Measurements from ENCODE around the gene ZSWIM5.
"Not testable (repeated sequence)": the region's sequence is repeated elsewhere in the genome, so short reads cannot be mapped to it uniquely, and the experiment has no call there.

ZSWIM5 gene

GRCh38 chr1:45135316-45135715, 71.1 kb downstream of the ZSWIM5 start:
- no peak for DNase-seq

GRCh38 chr1:45134461-45134873, 71.9 kb downstream of the ZSWIM5 start:
- no peak for DNase-seq

DNA sequence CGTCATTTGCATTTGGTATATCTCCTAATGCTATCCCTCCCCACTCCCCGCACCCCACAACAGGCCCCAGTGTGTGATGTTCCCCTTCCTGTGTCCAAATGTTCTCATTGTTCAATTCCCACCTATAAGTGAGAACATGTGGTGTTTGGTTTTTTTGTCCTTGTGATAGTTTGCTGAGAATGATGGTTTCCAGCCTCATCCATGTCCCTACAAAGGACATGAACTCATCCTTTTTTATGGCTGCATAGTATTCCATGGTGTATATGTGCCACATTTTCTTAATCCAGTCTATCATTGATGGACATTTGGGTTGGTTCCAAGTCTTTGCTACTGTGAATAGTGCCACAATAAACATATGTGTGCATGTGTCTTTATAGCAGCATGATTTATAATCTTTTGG, 73.7 kb downstream of the ZSWIM5 start:
- DNase-seq = not testable (repeated sequence)

DNA sequence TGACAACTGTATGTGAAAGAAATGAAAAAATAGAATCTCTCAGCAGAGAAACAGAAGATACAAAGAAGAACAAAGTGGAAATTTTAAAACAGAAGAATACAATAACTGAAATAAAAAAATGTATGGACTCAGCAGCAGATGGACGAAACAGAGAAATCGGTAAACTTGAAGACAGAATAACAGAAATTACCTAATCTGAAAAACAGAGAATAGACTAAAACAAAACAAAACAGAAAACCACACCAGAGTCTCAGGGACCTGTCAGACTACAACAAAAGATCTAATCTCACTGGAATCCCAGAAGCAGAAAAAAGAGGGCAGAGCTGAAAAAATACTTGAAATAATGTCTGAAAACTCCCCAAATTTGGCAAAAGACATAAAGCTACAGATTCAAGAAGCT, 83.0 kb downstream of the ZSWIM5 start:
- no peak for DNase-seq

- no peak for DNase-seq
Observed at GRCh38 chr1:45122724-45123123, 83.7 kb downstream of the ZSWIM5 start.

- no peak for DNase-seq
Observed at GRCh38 chr1:45117766-45118165, 88.6 kb downstream of the ZSWIM5 start.

GRCh38 chr1:45116820-45117219, 89.6 kb downstream of the ZSWIM5 start:
- no peak for DNase-seq

GRCh38 chr1:45116340-45116739, 90.1 kb downstream of the ZSWIM5 start:
- DNase-seq = peak; percentile 75

GRCh38 chr1:45115198-45115597, 91.2 kb downstream of the ZSWIM5 start:
- not testable (repeated sequence) for DNase-seq

DNA sequence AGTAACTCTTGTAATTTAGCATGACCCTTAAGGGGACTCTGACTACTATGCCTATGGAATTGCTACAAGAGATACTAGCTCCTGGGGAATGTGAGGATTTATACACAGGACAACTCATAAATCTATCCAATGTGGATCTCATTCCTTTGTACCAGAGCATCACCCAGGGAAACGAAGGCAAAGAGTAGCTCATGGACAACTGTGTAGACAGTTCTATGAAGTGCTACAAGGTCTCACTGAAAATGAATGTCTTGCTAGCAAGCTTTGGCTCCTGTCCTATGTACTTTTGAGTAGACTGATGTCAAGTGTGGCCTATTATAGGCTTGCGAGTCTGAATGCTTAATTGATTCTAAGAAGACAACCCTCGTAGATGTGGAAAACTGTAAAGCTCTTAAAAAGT, 93.7 kb downstream of the ZSWIM5 start:
- DNase-seq = no peak

- DNase-seq = no peak
Observed at GRCh38 chr1:45111239-45111638, 95.2 kb downstream of the ZSWIM5 start.

- no peak for DNase-seq
Observed at GRCh38 chr1:45107782-45108181, 98.6 kb downstream of the ZSWIM5 start.

DNA sequence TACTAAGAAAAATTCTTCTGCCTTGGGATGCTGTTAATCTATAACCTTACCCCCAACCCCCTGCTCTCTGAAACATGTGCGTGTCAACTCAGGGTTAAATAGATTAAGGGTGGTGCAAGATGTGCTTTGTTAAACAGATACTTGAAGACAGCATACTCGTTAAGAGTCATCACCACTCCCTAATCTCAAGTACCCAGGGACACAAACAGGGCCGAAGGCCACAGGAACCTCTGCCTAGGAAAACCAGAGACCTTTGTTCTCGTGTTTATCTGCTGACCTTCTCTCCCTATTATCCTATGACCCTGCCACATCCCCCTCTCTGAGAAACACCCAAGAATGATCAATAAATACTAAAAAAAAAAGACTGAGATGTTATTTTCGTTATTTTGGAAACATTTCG, 99.5 kb downstream of the ZSWIM5 start:
- DNase-seq = not testable (repeated sequence)

DNA sequence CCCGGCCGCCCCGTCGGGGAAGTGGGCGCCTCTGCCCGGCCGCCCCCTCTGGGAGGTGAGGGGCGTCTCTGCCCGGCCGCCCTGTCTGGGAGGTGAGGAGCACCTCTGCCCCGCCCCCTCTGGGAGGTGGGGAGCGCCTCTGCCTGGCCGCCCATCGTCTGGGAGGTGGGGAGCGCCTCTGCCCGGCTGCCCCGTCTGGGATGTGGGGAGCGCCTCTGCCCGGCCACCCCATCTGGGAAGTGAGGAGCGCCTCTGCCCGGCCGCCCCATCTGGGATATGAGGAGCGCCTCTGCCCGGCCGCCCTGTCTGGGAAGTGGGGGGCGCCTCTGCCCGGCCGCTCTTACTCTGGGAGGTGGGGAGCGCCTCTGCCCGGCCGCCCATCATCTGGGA, 100.3 kb downstream of the ZSWIM5 start:
- not testable (repeated sequence) for DNase-seq

GRCh38 chr1:45105486-45106155, 100.8 kb downstream of the ZSWIM5 start:
- DNase-seq = not testable (repeated sequence)

DNA sequence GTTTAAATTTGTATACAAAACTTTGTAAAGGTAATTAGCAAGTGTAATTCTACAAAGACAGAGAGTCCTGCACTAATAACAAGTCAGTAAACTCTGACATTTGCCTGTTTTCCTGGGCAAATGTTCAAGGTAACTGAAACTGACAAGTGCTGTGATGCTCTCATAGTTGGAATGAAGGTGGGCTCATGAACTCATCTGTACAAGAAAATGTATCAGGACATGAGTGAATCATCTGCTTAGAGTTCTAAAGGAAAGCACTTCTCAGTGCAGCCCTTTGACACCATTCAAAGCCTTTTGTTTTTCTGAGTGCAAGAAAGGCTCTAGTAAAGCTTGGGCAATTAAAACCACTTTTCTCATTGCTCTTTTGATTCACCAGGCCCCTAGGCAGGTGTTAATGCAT, 102.9 kb downstream of the ZSWIM5 start:
- DNase-seq = no peak

DNA sequence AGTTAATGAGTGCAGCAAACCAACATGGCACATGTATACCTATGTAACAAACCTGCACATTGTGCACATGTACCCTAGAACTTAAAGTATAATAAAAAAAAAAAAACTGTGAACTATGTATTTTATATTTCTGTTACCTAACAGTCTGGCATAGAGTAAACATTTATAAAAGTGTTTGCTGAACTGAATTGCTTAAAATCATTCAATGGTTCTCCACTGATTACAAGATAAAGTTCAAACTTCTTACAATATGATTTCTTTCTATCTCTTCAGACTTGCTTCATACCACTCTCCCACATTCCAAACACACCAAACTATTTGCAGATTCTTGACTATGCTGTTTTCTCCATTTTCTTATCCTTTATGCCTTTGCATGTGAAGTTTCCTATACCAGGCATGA, 104.5 kb downstream of the ZSWIM5 start:
- DNase-seq = no peak

- not testable (repeated sequence) for DNase-seq
Observed at GRCh38 chr1:45101528-45101927, 104.9 kb downstream of the ZSWIM5 start.

DNA sequence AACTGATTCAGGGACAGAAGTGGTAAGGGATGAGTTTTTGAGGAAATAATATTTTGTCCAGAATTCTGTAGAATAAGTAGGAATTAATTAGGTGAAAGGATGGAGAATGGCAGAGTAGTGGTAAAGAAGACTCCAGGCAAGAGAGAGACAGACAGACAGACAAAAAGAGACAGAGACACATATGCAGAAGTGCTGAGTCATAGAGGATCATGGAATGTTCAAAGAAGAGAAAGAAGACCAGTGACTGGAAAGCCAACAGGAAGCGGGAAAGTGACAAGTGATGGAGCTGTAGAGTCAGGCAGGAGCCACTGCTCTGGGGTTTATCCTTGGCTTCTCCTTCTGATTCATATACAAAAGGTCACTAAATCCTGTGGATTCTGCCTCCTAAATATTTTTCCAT, 108.5 kb downstream of the ZSWIM5 start:
- no peak for DNase-seq

GRCh38 chr1:45097079-45097478, 109.3 kb downstream of the ZSWIM5 start:
- no peak for DNase-seq

GRCh38 chr1:45095450-45095849, 111.0 kb downstream of the ZSWIM5 start:
- DNase-seq = no peak

DNA sequence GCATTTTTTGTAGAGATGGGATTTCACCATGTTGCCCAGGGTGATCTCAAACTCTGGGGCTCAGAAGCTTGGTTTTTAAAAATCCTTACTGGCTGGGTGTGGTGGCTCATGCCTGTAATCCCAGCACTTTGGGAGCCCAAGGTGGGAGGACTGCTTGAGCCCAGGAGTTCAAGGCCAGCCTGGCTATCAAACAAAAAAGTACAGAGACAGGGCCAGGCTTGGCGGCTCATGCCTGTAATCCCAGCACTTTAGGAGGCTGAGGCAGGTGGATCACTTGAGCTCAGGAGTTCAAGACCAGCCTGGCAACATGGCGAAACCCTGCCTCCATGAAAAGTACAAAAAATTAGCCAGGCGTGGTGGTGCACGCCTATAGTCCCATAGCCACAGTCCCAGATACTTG, 112.0 kb downstream of the ZSWIM5 start:
- not testable (repeated sequence) for DNase-seq

DNA sequence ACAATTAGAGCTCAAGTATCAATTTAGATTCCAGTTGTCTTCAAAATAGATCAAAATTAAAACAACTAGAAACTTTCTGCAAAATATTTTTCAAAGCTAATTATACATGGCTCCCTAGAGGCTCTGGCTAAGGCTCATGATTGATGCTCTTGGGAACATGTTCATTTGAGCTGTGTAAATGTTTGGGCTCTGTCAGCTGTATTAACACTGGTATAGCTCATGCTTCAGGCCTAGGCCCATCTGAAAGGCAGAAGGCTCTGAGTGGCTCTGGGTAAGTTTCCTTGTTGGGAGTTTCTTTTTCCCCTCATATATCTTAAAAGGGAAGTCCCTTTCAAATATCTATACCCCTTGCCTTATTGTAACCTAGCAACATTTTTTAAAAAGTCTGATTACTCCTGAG, 113.1 kb downstream of the ZSWIM5 start:
- DNase-seq = no peak

DNA sequence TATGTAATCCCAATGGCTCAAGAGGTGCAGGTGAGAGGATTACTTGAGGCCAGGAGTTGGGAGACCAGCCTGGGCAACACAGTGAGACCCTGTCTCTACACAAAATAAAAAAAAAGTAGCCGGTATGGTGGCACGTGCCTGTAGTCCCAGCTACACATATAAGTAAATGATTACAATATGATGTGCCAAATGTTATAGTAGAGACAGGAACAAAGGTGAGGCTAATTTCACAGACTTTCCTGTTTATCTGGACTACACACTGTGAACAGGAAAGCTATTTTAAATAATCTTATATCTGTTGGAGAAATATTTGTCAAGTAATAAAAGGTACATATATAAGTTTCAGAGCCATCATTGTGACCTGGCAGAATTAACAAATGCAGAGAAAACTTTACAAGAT, 116.7 kb downstream of the ZSWIM5 start:
- DNase-seq = no peak

DNA sequence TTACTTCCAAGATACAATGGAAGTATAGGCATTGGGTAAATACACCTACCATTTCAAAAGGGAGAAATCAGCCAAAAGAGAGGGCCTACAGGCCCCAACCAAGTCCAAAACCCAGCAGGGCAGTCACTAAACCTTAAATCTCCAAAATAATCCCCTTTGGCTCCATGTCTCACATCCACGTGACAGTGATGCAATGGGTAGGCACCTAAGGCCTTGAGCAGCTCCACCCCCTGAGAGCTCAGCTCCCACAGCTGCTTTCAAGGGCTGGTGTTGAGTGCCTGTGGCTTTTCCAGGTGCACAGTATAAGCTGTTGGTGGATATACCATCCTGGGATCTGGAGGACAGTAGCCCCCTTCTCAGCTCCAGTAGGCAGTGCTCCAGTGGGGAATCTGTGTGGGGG, 121.8 kb downstream of the ZSWIM5 start:
- DNase-seq = no peak
